Measurements from ENCODE around the gene POU2F3.

GRCh38 chr11:120220747-120221037 is 19.2 kb upstream of the POU2F3 start:
- TF ChIP-seq EZH2phosphoT487 (IDR thresholded peaks at IDR 0.05; ENCODE audit: low read length): no peak
- TF ChIP-seq, protein P1, sequence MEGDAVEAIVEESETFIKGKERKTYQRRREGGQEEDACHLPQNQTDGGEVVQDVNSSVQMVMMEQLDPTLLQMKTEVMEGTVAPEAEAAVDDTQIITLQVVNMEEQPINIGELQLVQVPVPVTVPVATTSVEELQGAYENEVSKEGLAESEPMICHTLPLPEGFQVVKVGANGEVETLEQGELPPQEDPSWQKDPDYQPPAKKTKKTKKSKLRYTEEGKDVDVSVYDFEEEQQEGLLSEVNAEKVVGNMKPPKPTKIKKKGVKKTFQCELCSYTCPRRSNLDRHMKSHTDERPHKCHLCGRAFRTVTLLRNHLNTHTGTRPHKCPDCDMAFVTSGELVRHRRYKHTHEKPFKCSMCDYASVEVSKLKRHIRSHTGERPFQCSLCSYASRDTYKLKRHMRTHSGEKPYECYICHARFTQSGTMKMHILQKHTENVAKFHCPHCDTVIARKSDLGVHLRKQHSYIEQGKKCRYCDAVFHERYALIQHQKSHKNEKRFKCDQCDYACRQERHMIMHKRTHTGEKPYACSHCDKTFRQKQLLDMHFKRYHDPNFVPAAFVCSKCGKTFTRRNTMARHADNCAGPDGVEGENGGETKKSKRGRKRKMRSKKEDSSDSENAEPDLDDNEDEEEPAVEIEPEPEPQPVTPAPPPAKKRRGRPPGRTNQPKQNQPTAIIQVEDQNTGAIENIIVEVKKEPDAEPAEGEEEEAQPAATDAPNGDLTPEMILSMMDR (IDR thresholded peaks at IDR 0.05; ENCODE audit: low read length): no peak
- no peak for TF ChIP-seq EZH2 (optimal IDR thresholded peaks at IDR 0.05; ENCODE audit: low read depth, low read length)
